ENCODE results near the gene CLDN25.

- TF ChIP-seq CTCF (IDR thresholded peaks at IDR 0.05; ENCODE audit: insufficient read depth, low read length) (no peak), POLR2AphosphoS5 (IDR thresholded peaks at IDR 0.05; ENCODE audit: low read depth) (no peak), GABPA (IDR thresholded peaks at IDR 0.05; ENCODE audit: low read depth) (no peak)
Observed at GRCh38 chr11:113781682-113782081, 2.1 kb downstream of the CLDN25 start.

Data from HL-60 (cell line).